Endodermal cell (in vitro differentiated cells): ENCODE data around the gene FBH1. TPM values are rescaled to one million over a fixed set of nuclear protein-coding genes. Genes with fewer than 3 reads are reported as not detected.
"Not testable (repeated sequence)": the region's sequence is repeated elsewhere in the genome, so short reads cannot be mapped to it uniquely, and the experiment has no call there.

Experiments
- DNase-seq: peaks from one replicate; pipeline ENCODE4 v3.0.0-alpha.2; 2017
- H3K27ac ChIP-seq: 2 replicates; pipeline ENCODE4 v1.5.1; 2013; ENCODE audit warnings: mild to moderate bottlenecking, low read depth, low read length, moderate library complexity
- H3K27me3 ChIP-seq: 2 replicates; pipeline ENCODE4 v1.6.1; 2013; ENCODE audit warnings: mild to moderate bottlenecking, low read length, moderate library complexity; ENCODE audit not compliant: insufficient read depth, control insufficient read depth, poor library complexity, severe bottlenecking
- H3K36me3 ChIP-seq: 2 replicates; pipeline ENCODE4 v1.7.0; 2013; ENCODE audit warnings: mild to moderate bottlenecking, low read length, moderate library complexity; ENCODE audit not compliant: control insufficient read depth, insufficient read depth
- H3K4me1 ChIP-seq: one replicate; pipeline ENCODE4 v1.7.0; 2013; ENCODE audit warnings: low read length; ENCODE audit not compliant: control insufficient read depth, insufficient read depth
- H3K4me3 ChIP-seq: 2 replicates; pipeline ENCODE4 v1.5.1; 2013; ENCODE audit warnings: mild to moderate bottlenecking, low read length, moderate library complexity
- H3K9ac ChIP-seq: 2 replicates; pipeline ENCODE4 v1.6.1; 2013; ENCODE audit warnings: mild to moderate bottlenecking, low read length, moderate library complexity; ENCODE audit not compliant: poor library complexity, severe bottlenecking; ENCODE audit errors: extremely low read depth
- H3K9me3 ChIP-seq: 2 replicates; pipeline ENCODE4 v1.6.1; 2013; ENCODE audit warnings: mild to moderate bottlenecking, low read length, moderate library complexity; ENCODE audit not compliant: control insufficient read depth
- H3K27ac Mint-ChIP-seq: 2 replicates; pipeline ENCODE4 v1.8.0; 2020; ENCODE audit warnings: mixed read lengths
- H3K27me3 Mint-ChIP-seq: 2 replicates; pipeline ENCODE4 v1.8.0; 2021; ENCODE audit warnings: mild to moderate bottlenecking, mixed read lengths; ENCODE audit not compliant: insufficient read depth
- H3K36me3 Mint-ChIP-seq: 2 replicates; pipeline ENCODE4 v1.8.0; 2020; ENCODE audit warnings: low read depth, mixed read lengths
- H3K4me1 Mint-ChIP-seq: 2 replicates; pipeline ENCODE4 v1.8.0; 2020; ENCODE audit warnings: mixed read lengths
- H3K4me3 Mint-ChIP-seq: 2 replicates; pipeline ENCODE4 v1.8.0; 2020; ENCODE audit warnings: mild to moderate bottlenecking, moderate library complexity, mixed read lengths
- H3K9me3 Mint-ChIP-seq: 2 replicates; pipeline ENCODE4 v1.8.0; 2020; ENCODE audit warnings: mild to moderate bottlenecking, mixed read lengths
- WGBS, 2 experiments: methylation state at CpG; one replicate each; pipeline versions ENCODE4 v1.1.5 to v1.1.7; 2013; ENCODE audit warnings: missing lambda C conversion rate in 2 of 2, mixed read lengths in 1 of 2; ENCODE audit not compliant: insufficient coverage in 1 of 2, insufficient read length in 1 of 2; 5-methylcytosine and 5-hydroxymethylcytosine counted together
- total RNA-seq, 2 donors: library from RNA; stranded (reverse); fragmentation: NEBNext Ultra II Directional in 1 of 2; extraction: Animal tissue kit (Norgen Biotek cat#: 25700) in 1 of 2; gene quantifications; 2 replicates in 1 of 2; 3 replicates in 1 of 2; pipeline ENCODE4 v1.2.1, GENCODE V29; 2021
- TF ChIP-seq, protein P1 (sequence below): fragments of 200-600 bp; sonication (generic); conservative IDR thresholded peaks from 2 replicates; pipeline ENCODE4 v1.5.0; 2021; ENCODE audit warnings: antibody characterized with exemption, mild to moderate bottlenecking

Gene FBH1
- total RNA-seq, 2 donors from 2014 or later = 61.1 to 71.6 TPM

DNA sequence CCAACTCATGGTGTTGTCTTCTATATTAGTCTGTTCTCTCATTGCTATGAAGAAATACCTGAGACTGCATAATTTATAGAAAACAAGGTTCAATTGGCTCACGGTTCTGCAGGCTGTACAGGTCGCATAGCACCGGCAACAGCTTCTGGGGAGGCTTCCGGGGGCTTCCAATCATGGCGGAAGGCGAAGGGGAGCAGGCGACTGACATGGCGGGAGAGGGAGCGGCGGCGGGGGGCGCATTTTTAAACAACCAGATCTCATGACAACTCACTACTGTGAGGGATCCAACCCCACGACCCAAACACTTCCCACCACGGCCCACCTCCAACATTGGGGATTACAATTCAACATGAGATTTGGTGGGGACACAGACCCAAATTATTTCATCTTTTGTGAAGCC, 48.1 kb upstream of the FBH1 start:
- TF ChIP-seq, protein P1, sequence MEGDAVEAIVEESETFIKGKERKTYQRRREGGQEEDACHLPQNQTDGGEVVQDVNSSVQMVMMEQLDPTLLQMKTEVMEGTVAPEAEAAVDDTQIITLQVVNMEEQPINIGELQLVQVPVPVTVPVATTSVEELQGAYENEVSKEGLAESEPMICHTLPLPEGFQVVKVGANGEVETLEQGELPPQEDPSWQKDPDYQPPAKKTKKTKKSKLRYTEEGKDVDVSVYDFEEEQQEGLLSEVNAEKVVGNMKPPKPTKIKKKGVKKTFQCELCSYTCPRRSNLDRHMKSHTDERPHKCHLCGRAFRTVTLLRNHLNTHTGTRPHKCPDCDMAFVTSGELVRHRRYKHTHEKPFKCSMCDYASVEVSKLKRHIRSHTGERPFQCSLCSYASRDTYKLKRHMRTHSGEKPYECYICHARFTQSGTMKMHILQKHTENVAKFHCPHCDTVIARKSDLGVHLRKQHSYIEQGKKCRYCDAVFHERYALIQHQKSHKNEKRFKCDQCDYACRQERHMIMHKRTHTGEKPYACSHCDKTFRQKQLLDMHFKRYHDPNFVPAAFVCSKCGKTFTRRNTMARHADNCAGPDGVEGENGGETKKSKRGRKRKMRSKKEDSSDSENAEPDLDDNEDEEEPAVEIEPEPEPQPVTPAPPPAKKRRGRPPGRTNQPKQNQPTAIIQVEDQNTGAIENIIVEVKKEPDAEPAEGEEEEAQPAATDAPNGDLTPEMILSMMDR = no peak
- Mint-ChIP-seq H3K27me3 (no peaks in the 10 kb centered on the region), H3K36me3 (no peaks in the 10 kb centered on the region), H3K4me1 (peaks cover 11% of the 10 kb centered on the region), H3K4me3 (no peak overlapping the region), H3K9me3 (no peaks in the 10 kb centered on the region), H3K27ac (no peak overlapping the region)
- no peak overlapping the region for H3K27ac ChIP-seq
- no peak overlapping the region for H3K4me3 ChIP-seq
- H3K27me3 ChIP-seq = no peaks in the 10 kb centered on the region
- peak; percentile 37 for DNase-seq
- no peaks in the 10 kb centered on the region for H3K36me3 ChIP-seq
- no peak overlapping the region for H3K9ac ChIP-seq
- H3K9me3 ChIP-seq = no peaks in the 10 kb centered on the region
- no peaks in the 10 kb centered on the region for H3K4me1 ChIP-seq
- 92 to 94% methylated on average over 8 to 14 of the region's 14 CpGs for WGBS, 2 experiments

DNA sequence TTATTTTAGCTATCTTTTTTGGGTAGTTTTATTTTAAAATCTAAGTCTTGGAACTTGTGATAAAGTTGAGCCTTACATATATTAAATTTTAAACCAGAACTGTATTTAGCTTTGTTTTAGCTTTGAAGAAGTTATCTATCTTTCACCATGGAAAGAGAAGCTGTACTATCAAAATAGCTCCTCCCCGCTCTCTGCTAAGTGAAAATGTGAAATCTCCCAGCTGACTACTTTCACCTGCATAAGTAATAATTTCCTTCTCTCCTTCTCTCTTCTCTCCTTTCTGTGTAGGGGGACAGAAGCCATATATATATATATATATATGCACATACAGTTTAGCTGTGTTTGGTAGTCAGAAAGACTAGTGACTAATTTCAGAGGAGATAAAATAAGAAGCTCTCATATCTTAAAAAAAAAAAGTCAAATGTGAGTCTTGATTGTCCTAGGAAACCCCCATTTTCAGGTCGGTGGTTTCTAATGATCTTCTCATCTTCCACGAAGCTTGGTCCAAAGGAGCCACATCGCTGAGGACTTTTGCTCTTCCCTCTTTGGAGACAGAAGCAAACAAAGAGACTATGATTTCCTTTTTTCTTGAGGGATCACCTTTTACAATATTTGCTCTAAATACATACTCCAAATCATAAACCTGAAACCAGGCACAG, 46.2 kb upstream of the FBH1 start:
- TF ChIP-seq, protein P1 = no peak
- Histone ChIP-seq H3K4me1 (no peaks in the 10 kb centered on the region), H3K27me3 (no peaks in the 10 kb centered on the region), H3K9ac (no peak overlapping the region), H3K36me3 (no peaks in the 10 kb centered on the region), H3K9me3 (no peaks in the 10 kb centered on the region), H3K4me3 (no peak overlapping the region), H3K27ac (no peak overlapping the region)
- DNase-seq = no peak
- H3K36me3 Mint-ChIP-seq = no peaks in the 10 kb centered on the region
- peaks cover 11% of the 10 kb centered on the region for H3K4me1 Mint-ChIP-seq
- no peaks in the 10 kb centered on the region for H3K27me3 Mint-ChIP-seq
- H3K4me3 Mint-ChIP-seq = no peak overlapping the region
- no peak overlapping the region for H3K27ac Mint-ChIP-seq
- whole genome bisulfite sequencing, 2 experiments = 90 to 97% methylated on average over 3 to 4 of the region's 4 CpGs
- no peaks in the 10 kb centered on the region for H3K9me3 Mint-ChIP-seq

GRCh38 chr10:5844345-5845055, 45.5 kb upstream of the FBH1 start:
- no peak overlapping the region for H3K4me3 ChIP-seq
- no peak overlapping the region for H3K4me3 Mint-ChIP-seq
- peaks cover 11% of the 10 kb centered on the region for H3K4me1 Mint-ChIP-seq

GRCh38 chr10:5846667-5847066, 43.4 kb upstream of the FBH1 start:
- H3K4me3 Mint-ChIP-seq, H3K4me1 ChIP-seq, DNase-seq, H3K9ac ChIP-seq, H3K27ac Mint-ChIP-seq, H3K27me3 Mint-ChIP-seq, H3K27me3 ChIP-seq, H3K36me3 ChIP-seq, H3K9me3 ChIP-seq, H3K4me3 ChIP-seq, H3K4me1 Mint-ChIP-seq, H3K36me3 Mint-ChIP-seq, H3K27ac ChIP-seq, H3K9me3 Mint-ChIP-seq: not testable (repeated sequence)
- 79 to 95% methylated on average over 2 to 4 of the region's 4 CpGs for WGBS, 2 experiments

More at GRCh38 chr10:5844345-5845055, 45.5 kb upstream of the FBH1 start:
- Histone ChIP-seq H3K4me1 (no peaks in the 10 kb centered on the region), H3K9ac (no peak overlapping the region), H3K9me3 (no peaks in the 10 kb centered on the region), H3K36me3 (no peaks in the 10 kb centered on the region), H3K27me3 (no peaks in the 10 kb centered on the region), H3K27ac (no peak overlapping the region)
- Mint-ChIP-seq H3K27me3 (no peaks in the 10 kb centered on the region), H3K9me3 (no peaks in the 10 kb centered on the region), H3K36me3 (no peaks in the 10 kb centered on the region), H3K27ac (no peak overlapping the region)
- peak; percentile 16 for DNase-seq
- 86 to 89% methylated on average over 12 to 13 of the region's 13 CpGs for WGBS, 2 experiments
- TF ChIP-seq, protein P1 = no peak
